Measurements from ENCODE around the gene TLR1. TPM values are rescaled to one million over a fixed set of nuclear protein-coding genes. Genes with fewer than 3 reads are reported as not detected.

TLR1 gene
- total and polyA plus RNA-seq, 2 donors (not counting 1 experiment from before 2014, with no cell fraction given) = 23.4 to 50.8 TPM

GRCh38 chr4:38834570-38834969 is 30.0 kb upstream of the TLR1 start:
- H3K4me3 Mint-ChIP-seq = no peak overlapping the region
- peak overlapping the region in 1 of 5 experiments; percentile 6 for H3K4me3 ChIP-seq (ENCODE audit: control extremely low read depth in 1 of 5, extremely low read depth in 1 of 5, insufficient read depth in 1 of 5, low read depth in 2 of 5, low read length in 4 of 5)
- peaks cover 14% of the 10 kb centered on the region for H3K9me3 Mint-ChIP-seq (ENCODE audit: insufficient read depth)
- ChIA-PET CTCF (interaction anchor here (0.6 to 1.9 kb wide), 4 partner anchors 26 to 324 kb away, joined by 3 to 6 read pairs (median 4); no protein-coding TSS in a partner anchor), POLR2A (interaction anchor here (0.6 to 0.7 kb wide), 3 partner anchors 52 to 431 kb away, joined by 3 to 5 read pairs (median 5); partner anchors contain the start of gene TLR10)
- H3K4me2 ChIP-seq (replicated peaks; ENCODE audit: low read depth, low read length, poor library complexity, severe bottlenecking) = no peak overlapping the region
- H3K4me1 ChIP-seq (ENCODE audit: control insufficient read depth in 2 of 2, insufficient read depth in 2 of 2, low read length in 2 of 2) = peaks cover 14 to 20% of the 10 kb centered on the region in 2 donors
- H3K27ac Mint-ChIP-seq = no peak overlapping the region
- H3K79me2 ChIP-seq (ENCODE audit: control insufficient read depth, insufficient read depth, low read length) = peaks cover 91% of the 10 kb centered on the region
- H3K9ac ChIP-seq (ENCODE audit: low read length) = no peak overlapping the region
- no peak for TF ChIP-seq CTCF (IDR thresholded peaks at IDR 0.05)
- no peak for TF ChIP-seq EZH2 (IDR thresholded peaks at IDR 0.05; ENCODE audit: borderline replicate concordance, insufficient read depth, low read depth, low read length, poor library complexity, severe bottlenecking)
- H3K27ac ChIP-seq (ENCODE audit: low read length in 2 of 2) = no peak overlapping the region
- peaks cover 49% of the 10 kb centered on the region for H3K4me1 Mint-ChIP-seq
- no peaks in the 10 kb centered on the region for H3K27me3 ChIP-seq (replicated peaks in 1 of 4; ENCODE audit: control extremely low read depth in 1 of 4, control insufficient read depth in 3 of 4, insufficient read depth in 4 of 4, low read length in 3 of 4)
- WGBS (ENCODE audit: insufficient coverage) = no CpG with 5 or more reads among the region's 4 CpGs
- no peak for ATAC-seq (ENCODE audit: low read depth)
- no peak for DNase-seq
- peaks cover 8% of the 10 kb centered on the region for H4K20me1 ChIP-seq (ENCODE audit: control insufficient read depth, insufficient read depth, low read length, poor library complexity, severe bottlenecking)
- H3K9me3 ChIP-seq (ENCODE audit: control extremely low read depth in 1 of 3, control insufficient read depth in 2 of 3, insufficient read depth in 1 of 3, low read length in 2 of 3) = peaks cover 9 to 39% (median 26%) of the 10 kb centered on the region in 3 donors
- peaks cover 1 to 35% of the 10 kb centered on the region in 2 experiments for H3K36me3 ChIP-seq (replicated peaks in 1 of 2; ENCODE audit: control extremely low read depth in 1 of 2, control insufficient read depth in 1 of 2, extremely low read depth in 1 of 2, insufficient read depth in 2 of 2, low read length in 1 of 2)
- H2AFZ ChIP-seq (ENCODE audit: insufficient read depth, low read depth, low read length, poor library complexity, severe bottlenecking) = no peak overlapping the region
- intact Hi-C loops (cut with micrococcal nuclease) = no loop called here
- H3K27me3 Mint-ChIP-seq = no peaks in the 10 kb centered on the region

- no peak for DNase-seq
- no peaks in the 10 kb centered on the region for H3K27me3 Mint-ChIP-seq
- Histone ChIP-seq H4K20me1 (ENCODE audit: control insufficient read depth, insufficient read depth, low read length, poor library complexity, severe bottlenecking) (peaks cover 8% of the 10 kb centered on the region), H3K27me3 (replicated peaks in 1 of 4; ENCODE audit: control extremely low read depth in 1 of 4, control insufficient read depth in 3 of 4, insufficient read depth in 4 of 4, low read length in 3 of 4) (no peaks in the 10 kb centered on the region), H3K4me3 (ENCODE audit: control extremely low read depth in 1 of 5, extremely low read depth in 1 of 5, insufficient read depth in 1 of 5, low read depth in 2 of 5, low read length in 4 of 5) (no peak overlapping the region), H3K79me2 (ENCODE audit: control insufficient read depth, insufficient read depth, low read length) (peaks cover 79% of the 10 kb centered on the region), H3K36me3 (replicated peaks in 1 of 2; ENCODE audit: control extremely low read depth in 1 of 2, control insufficient read depth in 1 of 2, extremely low read depth in 1 of 2, insufficient read depth in 2 of 2, low read length in 1 of 2) (peaks cover 1 to 47% of the 10 kb centered on the region in 2 experiments), H3K27ac (ENCODE audit: low read length in 2 of 2) (peak overlapping the region in 1 of 2 donors; percentile 19), H3K9me3 (ENCODE audit: control extremely low read depth in 1 of 3, control insufficient read depth in 2 of 3, insufficient read depth in 1 of 3, low read length in 2 of 3) (peaks cover 9 to 35% (median 26%) of the 10 kb centered on the region in 3 donors), H2AFZ (ENCODE audit: insufficient read depth, low read depth, low read length, poor library complexity, severe bottlenecking) (no peak overlapping the region), H3K9ac (ENCODE audit: low read length) (no peak overlapping the region), H3K4me1 (ENCODE audit: control insufficient read depth in 2 of 2, insufficient read depth in 2 of 2, low read length in 2 of 2) (peaks cover 12 to 13% of the 10 kb centered on the region in 2 donors), H3K4me2 (replicated peaks; ENCODE audit: low read depth, low read length, poor library complexity, severe bottlenecking) (no peak overlapping the region)
- no peak for ATAC-seq (ENCODE audit: low read depth)
- intact Hi-C loops (cut with micrococcal nuclease) = no loop called here
- CTCF ChIA-PET = interaction anchor here (1.9 to 2.0 kb wide), 2 partner anchors 14 to 23 kb away, joined by 5 to 6 read pairs; partner anchors contain the start of gene TLR6
- peak overlapping the region; percentile 73 for H3K27ac Mint-ChIP-seq
- H3K9me3 Mint-ChIP-seq (ENCODE audit: insufficient read depth) = peaks cover 12% of the 10 kb centered on the region
- H3K4me1 Mint-ChIP-seq = peaks cover 38% of the 10 kb centered on the region
- TF ChIP-seq EZH2 (IDR thresholded peaks at IDR 0.05; ENCODE audit: borderline replicate concordance, insufficient read depth, low read depth, low read length, poor library complexity, severe bottlenecking) = no peak
- no peak for TF ChIP-seq CTCF (IDR thresholded peaks at IDR 0.05)
- no peak overlapping the region for H3K4me3 Mint-ChIP-seq
- WGBS (ENCODE audit: insufficient coverage) = 90% methylated on average over 6 of the region's 7 CpGs
- POLR2A ChIA-PET = no interaction called here
Observed at GRCh38 chr4:38832624-38833528, 28.3 kb upstream of the TLR1 start.

All from B cell (primary cell).